A673 (cell line): ENCODE measurements around the gene B3GNT8. TPM values are rescaled to one million over a fixed set of nuclear protein-coding genes. Genes with fewer than 3 reads are reported as not detected.

Experiments
- BruUV-seq: library from RNA; stranded (reverse); fragments of 400-500 nt; replicated peaks from 2 replicates; lab custom pipeline; 2021; lab: Mats Ljungman, UMichigan
- CTCF ChIA-PET: fragments of 300-600 bp; sonication (Branson Sonifier 250); formaldehyde crosslinking; loops from one replicate; lab custom pipeline; 2022; ENCODE audit warnings: antibody characterized with exemption; lab: Charles Lee
- POLR2A ChIA-PET: fragments of 300-600 bp; sonication (Branson Sonifier 250); formaldehyde crosslinking; loops from one replicate; lab custom pipeline; 2022; ENCODE audit warnings: antibody characterized with exemption; ENCODE audit not compliant: low non-redundant PET; lab: Charles Lee
- DNase-seq: peaks from one replicate; pipeline ENCODE4 v3.0.0-alpha.2; 2015; ENCODE audit warnings: low spot score
- H3K27ac ChIP-seq: fragments of 200-600 bp; sonication (generic); 2 replicates; pipeline ENCODE4 v1.5.1; 2016; ENCODE audit warnings: mixed run types, low read depth, mild to moderate bottlenecking, mixed read lengths, antibody characterized with exemption, low read length; ENCODE audit not compliant: poor library complexity, severe bottlenecking
- H3K27me3 ChIP-seq: fragments of 200-600 bp; sonication (generic); replicated peaks from 2 replicates; pipeline ENCODE4 v1.6.1; 2017; ENCODE audit warnings: mixed run types, low read depth, mild to moderate bottlenecking, mixed read lengths, antibody characterized with exemption, low read length; ENCODE audit not compliant: insufficient read depth, poor library complexity
- H3K36me3 ChIP-seq: fragments of 200-600 bp; sonication (generic); 2 replicates; pipeline ENCODE4 v1.6.1; 2016; ENCODE audit warnings: mixed run types, mild to moderate bottlenecking, mixed read lengths, antibody characterized with exemption, low read length; ENCODE audit not compliant: insufficient read depth, poor library complexity, severe bottlenecking
- H3K4me1 ChIP-seq: fragments of 200-600 bp; sonication (generic); 2 replicates; pipeline ENCODE4 v1.6.1; 2017; ENCODE audit warnings: mixed run types, mild to moderate bottlenecking, mixed read lengths, antibody characterized with exemption, low read length; ENCODE audit not compliant: insufficient read depth, poor library complexity, severe bottlenecking
- H3K4me3 ChIP-seq: fragments of 200-600 bp; sonication (generic); 2 replicates; pipeline ENCODE4 v1.5.1; 2016; ENCODE audit warnings: low read depth, mixed run types, mild to moderate bottlenecking, mixed read lengths, low read length; ENCODE audit not compliant: poor library complexity, severe bottlenecking
- H3K9me3 ChIP-seq: fragments of 200-600 bp; sonication (generic); 2 replicates; pipeline ENCODE4 v1.6.1; 2016; ENCODE audit warnings: mixed run types, low read depth, mild to moderate bottlenecking, mixed read lengths, antibody characterized with exemption, low read length; ENCODE audit not compliant: poor library complexity, severe bottlenecking
- CTCF ChIP-seq: fragments of 300-800, 200-600 bp; sonication (generic); conservative IDR thresholded peaks from 2 replicates; pipeline ENCODE4 v1.5.1; 2017; ENCODE audit warnings: low read depth, mild to moderate bottlenecking, antibody characterized with exemption, low read length, moderate library complexity, mixed read lengths
- EZH2 ChIP-seq: fragments of 200-600 bp; sonication (generic); IDR thresholded peaks from 2 replicates; pipeline ENCODE4 v1.6.1; 2017; ENCODE audit warnings: borderline replicate concordance, low read depth, mild to moderate bottlenecking, mixed read lengths, antibody characterized with exemption, low read length; ENCODE audit not compliant: poor library complexity, severe bottlenecking
- intact Hi-C: fragments of 100-400 bp; cut with micrococcal nuclease; formaldehyde crosslinking; loops from one replicate; pipeline ENCODE4 v1.10.0; 2022; ENCODE audit not compliant: unreplicated experiment
- total RNA-seq: library from RNA; stranded (reverse); gene quantifications from 2 replicates; pipeline ENCODE4 v1.2.3, GENCODE V29; 2021

B3GNT8 gene
- total RNA-seq, 1 experiment from 2014 or later: 0.41 TPM

GRCh38 chr19:41434450-41434849 is 7.3 kb upstream of the B3GNT8 start:
- Histone ChIP-seq H3K36me3 (peaks cover 10% of the 10 kb centered on the region), H3K4me1 (peaks cover 8% of the 10 kb centered on the region), H3K9me3 (no peaks in the 10 kb centered on the region), H3K27me3 (no peaks in the 10 kb centered on the region), H3K27ac (no peak overlapping the region), H3K4me3 (no peak overlapping the region)
- POLR2A ChIA-PET: no interaction called here
- TF ChIP-seq CTCF: no peak
- no peak for DNase-seq
- intact Hi-C loops: no loop called here
- CTCF ChIA-PET: no interaction called here
- BruUV-seq: no TSS peak

GRCh38 chr19:41433171-41433570 is 6.0 kb upstream of the B3GNT8 start:
- ChIA-PET CTCF (no interaction called here), POLR2A (no interaction called here)
- intact Hi-C loops: no loop called here

DNA sequence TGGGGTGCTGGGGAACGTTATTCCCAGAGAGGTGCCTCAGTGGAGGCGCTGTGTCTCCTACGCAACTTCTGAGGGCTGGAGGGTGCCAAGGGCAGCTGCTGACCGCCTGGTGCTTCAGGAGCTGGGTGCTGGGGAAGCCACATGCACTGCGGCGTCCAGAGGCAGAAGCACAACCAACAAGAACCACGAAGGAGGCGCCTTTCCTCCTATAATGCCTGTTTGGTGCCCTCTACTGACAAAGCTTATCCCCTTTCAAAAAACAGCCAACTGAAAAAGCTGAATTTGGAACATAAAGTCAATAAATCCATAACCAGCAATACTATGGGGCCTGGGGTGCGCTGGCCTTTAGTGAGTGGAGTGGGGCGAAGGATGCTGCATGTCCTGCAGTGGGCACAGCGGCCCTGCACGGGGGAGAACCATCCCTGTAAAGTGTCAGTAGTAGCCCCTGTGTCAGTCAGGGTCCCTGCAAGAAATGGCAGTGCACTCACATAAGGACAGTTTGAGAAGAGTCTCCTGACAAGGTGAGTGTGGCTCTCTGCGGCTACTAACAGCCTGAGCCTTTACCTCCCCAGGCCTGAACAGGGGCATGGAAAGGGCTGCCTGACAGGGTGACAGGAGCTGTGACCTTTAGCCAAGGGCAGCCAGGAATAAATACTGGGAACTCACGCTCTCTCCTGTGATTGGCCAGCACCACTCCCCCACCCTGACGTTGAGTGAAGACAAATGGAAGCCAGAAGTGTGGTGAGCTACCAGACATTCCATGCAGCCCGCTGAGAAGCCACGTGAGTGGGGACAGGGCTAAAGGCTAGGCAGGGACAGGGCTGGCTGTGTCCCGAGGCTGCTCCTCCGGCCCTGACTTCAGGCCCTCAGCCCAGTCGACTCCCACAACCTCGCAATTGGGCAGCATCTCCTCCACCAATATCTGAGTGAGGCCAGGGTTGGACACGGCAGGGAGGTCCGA is 4.5 kb upstream of the B3GNT8 start:
- no peak overlapping the region for H3K4me3 ChIP-seq
- TSS peak; percentile 60 for BruUV-seq
- no peaks in the 10 kb centered on the region for H3K9me3 ChIP-seq
- ChIA-PET CTCF (interaction anchor here (0.5 to 0.6 kb wide), 2 partner anchors 8 to 70 kb away, joined by 4 to 5 read pairs; no protein-coding TSS in a partner anchor), POLR2A (no interaction called here)
- H3K4me1 ChIP-seq: peaks cover 24% of the 10 kb centered on the region
- DNase-seq: peak; percentile 36
- intact Hi-C loops: no loop called here
- TF ChIP-seq EZH2: no peak
- TF ChIP-seq CTCF: peak; percentile 49
- peaks cover 14% of the 10 kb centered on the region for H3K36me3 ChIP-seq
- peak overlapping the region; percentile 26 for H3K27ac ChIP-seq
- H3K27me3 ChIP-seq: no peaks in the 10 kb centered on the region

More at GRCh38 chr19:41433171-41433570, 6.0 kb upstream of the B3GNT8 start:
- TF ChIP-seq EZH2: no peak
- TF ChIP-seq CTCF: no peak
- BruUV-seq: no TSS peak
- Histone ChIP-seq H3K4me3 (no peak overlapping the region), H3K36me3 (peaks cover 14% of the 10 kb centered on the region), H3K9me3 (no peaks in the 10 kb centered on the region), H3K4me1 (peaks cover 9% of the 10 kb centered on the region), H3K27me3 (no peaks in the 10 kb centered on the region), H3K27ac (no peak overlapping the region)
- no peak for DNase-seq
